K562 (cell line): ENCODE measurements around the gene DNAJC13. TPM values are rescaled to one million over a fixed set of nuclear protein-coding genes. Genes with fewer than 3 reads are reported as not detected.

Experiments
- ATAC-seq: fragments of 200-7000 bp; cut with Tn5 transposase; 3 replicates; pipeline ENCODE4 v1.9.1; 2020; ENCODE audit warnings: moderate library complexity
- BruUV-seq: library from RNA; stranded (reverse); fragments of 400-500 nt; replicated peaks from 2 replicates; lab custom pipeline; 2021; lab: Mats Ljungman, UMichigan
- CTCF ChIA-PET: fragments of 300-600 bp; formaldehyde crosslinking; extraction: SDS; loops from one replicate; lab custom pipeline; 2021; ENCODE audit warnings: low intra/inter-chr PET ratio; lab: Yijun Ruan, JAX
- POLR2A ChIA-PET: fragments of 300-600, 350-650 bp; sonication (Branson Sonifier 250); formaldehyde crosslinking; extraction: SDS; loops from one replicate; lab custom pipeline; 2021; ENCODE audit warnings: antibody characterized with exemption, inconsistent platforms; lab: Yijun Ruan, JAX
- DNase-seq, 4 experiments: peaks; one replicate each; pipeline versions ENCODE4 v3.0.0 to v3.0.0-alpha.2; 2011 to 2018; ENCODE audit warnings: low spot score in 3 of 4, mixed read lengths in 3 of 4; ENCODE audit errors: extremely low read depth in 1 of 4
- FAIRE-seq: peaks from 2 replicates; lab custom pipeline; 2011; peaks lifted over from hg19 to GRCh38; lab: Jason Lieb, UNC
- H2AFZ ChIP-seq: 2 replicates; pipeline ENCODE4 v1.6.0; 2011; ENCODE audit warnings: low read depth, low read length, control low read depth, inconsistent platforms
- H3K27ac ChIP-seq: fragments of 200-600 bp; 3 replicates; pipeline ENCODE4 v1.8.0; 2011; ENCODE audit warnings: low read depth, mild to moderate bottlenecking, control low read depth, inconsistent platforms, low read length, moderate library complexity, mixed read lengths; ENCODE audit errors: extremely low read depth
- H3K27me3 ChIP-seq, 2 experiments: fragments of 300-600 bp in 1 of 2; 2 replicates in 1 of 2; 3 replicates in 1 of 2; pipeline versions ENCODE4 v1.6.0 to v1.8.0; 2011; ENCODE audit warnings: inconsistent platforms in 2 of 2, low read length in 2 of 2, mild to moderate bottlenecking in 1 of 2, mixed read lengths in 1 of 2, moderate library complexity in 1 of 2; ENCODE audit not compliant: control insufficient read depth in 2 of 2, insufficient read depth in 2 of 2
- H3K36me3 ChIP-seq: fragments of 300-600 bp; 3 replicates; pipeline ENCODE4 v1.8.0; 2011; ENCODE audit warnings: mild to moderate bottlenecking, low read length, inconsistent platforms; ENCODE audit not compliant: control insufficient read depth, insufficient read depth
- H3K4me1 ChIP-seq, 2 experiments: fragments of 200-600 bp in 1 of 2; replicated peaks in 1 of 2; 2 replicates in 1 of 2; 3 replicates in 1 of 2; pipeline versions ENCODE4 v1.5.1 to v1.8.0; 2011; ENCODE audit warnings: inconsistent platforms in 2 of 2, low read length in 2 of 2, mild to moderate bottlenecking in 1 of 2, mixed read lengths in 1 of 2, moderate library complexity in 1 of 2; ENCODE audit not compliant: control insufficient read depth in 2 of 2, insufficient read depth in 2 of 2
- H3K4me2 ChIP-seq: 2 replicates; pipeline ENCODE4 v1.6.1; 2011; ENCODE audit warnings: low read length, control low read depth, inconsistent platforms, mixed read lengths; ENCODE audit not compliant: insufficient read depth
- H3K4me3 ChIP-seq: fragments of 200-600 bp; sonication (generic), shearing (Covaris generic); 2 replicates; pipeline ENCODE4 v1.5.1; 2016; ENCODE audit warnings: control low read depth, inconsistent platforms
- H3K79me2 ChIP-seq: fragments of 200-600 bp; 3 replicates; pipeline ENCODE4 v1.8.0; 2011; ENCODE audit warnings: low read length, inconsistent platforms; ENCODE audit not compliant: control insufficient read depth, insufficient read depth
- H3K9ac ChIP-seq, 2 experiments: 2 replicates each; pipeline versions ENCODE4 v1.6.0 to v1.6.1; 2011; ENCODE audit warnings: low read depth in 2 of 2, low read length in 2 of 2, control low read depth in 1 of 2, inconsistent platforms in 1 of 2, mild to moderate bottlenecking in 1 of 2, mixed read lengths in 1 of 2; ENCODE audit not compliant: insufficient read depth in 1 of 2
- H3K9me1 ChIP-seq: one replicate; pipeline ENCODE4 v1.6.0; 2011; ENCODE audit warnings: inconsistent platforms, mild to moderate bottlenecking, low read length, moderate library complexity; ENCODE audit not compliant: control insufficient read depth, insufficient read depth
- H3K9me3 ChIP-seq: replicated peaks from 2 replicates; pipeline ENCODE4 v1.5.1; 2011; ENCODE audit warnings: low read depth, low read length, inconsistent platforms; ENCODE audit not compliant: control insufficient read depth, insufficient read depth
- H4K20me1 ChIP-seq: replicated peaks from 2 replicates; pipeline ENCODE4 v1.6.1; 2011; ENCODE audit warnings: low read length, inconsistent platforms, mixed read lengths; ENCODE audit not compliant: control insufficient read depth, insufficient read depth
- KLF13 ChIP-seq: fragments of 450-650 bp; IDR thresholded peaks from 2 replicates; pipeline ENCODE4 v1.6.1; 2016; ENCODE audit warnings: missing genetic modification characterization, low read depth, mild to moderate bottlenecking, missing compliant biosample characterization, moderate library complexity, borderline replicate concordance
- NR1H2 ChIP-seq: sonication (generic); formaldehyde crosslinking; IDR thresholded peaks from 2 replicates; pipeline ENCODE4 v1.4.0; 2020; ENCODE audit warnings: mild to moderate bottlenecking, missing genetic modification reagents
- RCOR1 ChIP-seq, 2 experiments: IDR thresholded peaks; 2 replicates each; pipeline ENCODE4 v1.6.1; 2012; ENCODE audit warnings: low read depth in 2 of 2, low read length in 2 of 2, borderline replicate concordance in 1 of 2, improper control_type of control experiment in 1 of 2
- RNF2 ChIP-seq: sonication (generic); IDR thresholded peaks from 2 replicates; pipeline ENCODE4 v1.6.1; 2016
- U2AF2 ChIP-seq: fragments of 200-400 bp; formaldehyde crosslinking; optimal IDR thresholded peaks from 2 replicates; pipeline ENCODE3; 2017; ENCODE audit warnings: low read depth, mild to moderate bottlenecking, low read length
- ZBED1 ChIP-seq: IDR thresholded peaks from 2 replicates; pipeline ENCODE4 v1.6.1; 2014
- ZNF143 ChIP-seq: sonication (generic); formaldehyde crosslinking; IDR thresholded peaks from 2 replicates; pipeline ENCODE4 v1.9.0; 2022; ENCODE audit warnings: mild to moderate bottlenecking, missing genetic modification reagents
- ZNF146 ChIP-seq: IDR thresholded peaks from one replicate; pipeline ENCODE4 v1.6.1; 2018; ENCODE audit warnings: missing compliant biosample characterization; ENCODE audit not compliant: unreplicated experiment
- ZNF318 ChIP-seq, 2 experiments: fragments of 450-650 bp; IDR thresholded peaks; 2 replicates each; pipeline ENCODE4 v1.6.1; 2016; ENCODE audit warnings: mild to moderate bottlenecking in 2 of 2, borderline replicate concordance in 1 of 2, low read depth in 1 of 2, moderate library complexity in 1 of 2
- ZNF551 ChIP-seq: fragments of 250-450 bp; sonication (Bioruptor Pico); IDR thresholded peaks from 2 replicates; pipeline ENCODE4 v1.5.0; 2021; ENCODE audit warnings: mild to moderate bottlenecking, moderate library complexity
- WGBS: fragments of 100-300 bp; shearing (Covaris generic); methylation state at CpG from one replicate; pipeline ENCODE4 v1.1.6; 2016; ENCODE audit warnings: low coverage, mixed read lengths; ENCODE audit not compliant: insufficient coverage; ENCODE audit errors: missing lambda C conversion rate; 5-methylcytosine and 5-hydroxymethylcytosine counted together
- in situ Hi-C: fragments of 300-500 bp; cut with MboI; formaldehyde crosslinking; loops from 4 replicates; pipeline ENCODE4 v1.15.0; 2018; ENCODE audit warnings: inconsistent platforms, mixed read lengths
- intact Hi-C: fragments of 100-400 bp; cut with micrococcal nuclease; formaldehyde crosslinking; loops from 2 replicates; pipeline ENCODE4 v1.14.2; 2022
- polyA plus RNA-seq, 8 experiments: library from polyadenylated mRNA; depleted of rRNA in 4 of 8; stranded (reverse) in 5 of 8; unstranded in 3 of 8; fragments of >200 nt; fragmentation: Nextera tagmentation in 2 of 8; fragmentation: Illumina TruSeq in 1 of 8; extraction: Ambion mirVana in 2 of 8; extraction: Trizol in 1 of 8; gene quantifications; 2 replicates each; pipeline versions ENCODE4 v1.2.1 to v1.2.3, GENCODE V29; 2011 to 2014; ENCODE audit warnings: inconsistent platforms in 1 of 8, missing spikeins in 1 of 8
- total RNA-seq, 7 experiments: library from RNA; depleted of rRNA in 6 of 7; stranded (reverse); fragments of >200 nt in 6 of 7; fragmentation: Illumina TruSeq in 2 of 7; extraction: Trizol in 2 of 7; gene quantifications; 2 replicates each; pipeline versions ENCODE4 v1.2.1 to v1.2.3, GENCODE V29; 2011 to 2021; ENCODE audit warnings: low replicate concordance in 1 of 7

The DNAJC13 gene
- total and polyA plus RNA-seq, 9 of the 15 experiments (the other 6 are each of a cell fraction or from before 2014, with no cell fraction given): 2.9 to 17.1 (median 10.2) TPM

- Histone ChIP-seq H3K9me3 (no peaks in the 10 kb centered on the region), H4K20me1 (no peaks in the 10 kb centered on the region), H3K27me3 (no peaks in the 10 kb centered on the region), H3K9ac (no peak overlapping the region), H3K4me3 (no peak overlapping the region), H3K79me2 (no peaks in the 10 kb centered on the region), H3K9me1 (no peaks in the 10 kb centered on the region), H3K36me3 (peaks cover 30% of the 10 kb centered on the region; the same call in 2 of the 3 replicates), H3K27ac (no peak overlapping the region), H2AFZ (no peak overlapping the region), H3K4me1 (no peaks in the 10 kb centered on the region), H3K4me2 (no peak overlapping the region)
- POLR2A ChIA-PET: no interaction called here
- BruUV-seq: no TSS peak
- no peak for FAIRE-seq
- in situ Hi-C loops (no loop called here), intact Hi-C loops (no loop called here)
- TF ChIP-seq ZNF551 (CRISPR knock-in tag) (no peak), ZNF143 (CRISPR knock-in tag) (no peak), RCOR1 (IDR thresholded peaks at IDR 0.05; ENCODE audit: borderline replicate concordance in 1 of 2, low read depth in 2 of 2, low read length in 2 of 2) (no peak), ZBED1 (no peak), KLF13 (tag) (no peak), U2AF2 (no peak), ZNF146 (CRISPR knock-in tag) (no peak), NR1H2 (CRISPR knock-in tag) (no peak), RNF2 (no peak), ZNF318 (IDR thresholded peaks at IDR 0.05; ENCODE audit: borderline replicate concordance in 1 of 2, low read depth in 1 of 2) (no peak)
- 57% methylated on average over 5 of the region's 5 CpGs for WGBS
- no peak for ATAC-seq
- CTCF ChIA-PET: no interaction called here
- no peak for DNase-seq
These were observed 102.6 kb downstream of the DNAJC13 start for GRCh38 chr3:132519914-132520313.
